ENCODE results near the gene KCNC4.

GRCh38 chr1:110220324-110220723 is 10.2 kb downstream of the KCNC4 start:
- TF ChIP-seq CEBPB (IDR thresholded peaks at IDR 0.05) (no peak), RAD21 (IDR thresholded peaks at IDR 0.05; ENCODE audit: low read depth) (no peak)

Data from Ishikawa (cell line).